ENCODE data around the gene C3.

The C3 gene

DNA sequence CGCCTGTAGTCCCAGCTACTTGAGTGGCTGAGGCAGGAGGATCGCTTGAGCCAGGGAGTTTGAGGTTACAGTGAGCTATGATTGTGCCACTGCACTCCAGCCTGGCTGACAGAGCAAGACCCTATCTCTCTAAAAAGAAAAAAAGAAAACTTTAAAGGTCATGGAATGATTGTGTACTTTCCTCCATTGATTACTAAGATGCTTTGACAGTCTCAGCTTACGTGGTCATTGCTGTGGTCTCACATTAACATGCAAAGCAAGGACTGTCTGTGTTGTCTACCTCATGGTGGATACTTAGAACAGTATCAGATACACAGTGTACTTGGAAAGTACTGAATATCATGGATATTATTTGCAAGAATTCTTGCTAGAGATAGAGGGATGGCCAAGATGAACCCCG is 36.5 kb downstream of the C3 start:
- DNase-seq (ENCODE audit: low spot score), result no peak
- Histone ChIP-seq H3K4me1 (ENCODE audit: insufficient read depth, poor library complexity, severe bottlenecking) (no peaks in the 10 kb centered on the region), H3K27ac (ENCODE audit: poor library complexity, severe bottlenecking) (no peak overlapping the region), H3K36me3 (ENCODE audit: low read depth) (no peaks in the 10 kb centered on the region), H3K9me3 (ENCODE audit: severe bottlenecking) (peaks cover 2% of the 10 kb centered on the region), H3K4me3 (ENCODE audit: severe bottlenecking) (no peak overlapping the region), H3K27me3 (ENCODE audit: insufficient read depth, poor library complexity, severe bottlenecking) (no peaks in the 10 kb centered on the region)
- TF ChIP-seq CTCF (IDR thresholded peaks at IDR 0.05; ENCODE audit: poor library complexity, severe bottlenecking), result no peak
- no peak for ATAC-seq (ENCODE audit: low read depth)

DNA sequence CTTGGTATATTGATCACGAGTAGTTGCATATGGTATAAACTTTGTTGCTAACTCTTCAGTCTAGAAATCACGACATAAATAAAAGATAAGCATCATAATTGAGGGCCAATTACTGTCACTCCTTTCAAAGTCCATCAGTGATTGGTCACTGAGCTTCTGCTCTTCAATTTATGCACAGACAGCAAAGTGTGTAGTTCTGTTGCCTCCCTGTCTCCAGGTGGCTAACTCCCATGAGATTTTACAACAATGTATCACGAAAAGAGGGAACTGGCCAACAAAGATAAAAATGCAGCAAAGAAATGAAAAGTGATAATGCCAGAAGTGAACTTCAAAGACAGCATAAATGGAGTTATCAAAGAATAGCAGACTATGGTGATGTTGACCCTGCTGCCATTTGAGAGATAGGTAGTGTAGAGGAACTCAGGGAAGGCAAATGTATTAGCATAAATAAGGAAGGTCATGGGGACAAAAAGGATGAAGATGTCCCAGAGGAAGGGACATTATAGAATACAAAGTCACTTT is 37.8 kb downstream of the C3 start:
- ATAC-seq (ENCODE audit: low read depth) (no peak), DNase-seq (ENCODE audit: low spot score) (no peak)
- no peak overlapping the region for H3K27ac ChIP-seq (ENCODE audit: poor library complexity, severe bottlenecking)
- no peak for TF ChIP-seq CTCF (IDR thresholded peaks at IDR 0.05; ENCODE audit: poor library complexity, severe bottlenecking)
- H3K4me3 ChIP-seq (ENCODE audit: severe bottlenecking), result no peak overlapping the region
- H3K4me1 ChIP-seq (ENCODE audit: insufficient read depth, poor library complexity, severe bottlenecking), result no peaks in the 10 kb centered on the region
- H3K36me3 ChIP-seq (ENCODE audit: low read depth), result no peaks in the 10 kb centered on the region
- no peaks in the 10 kb centered on the region for H3K27me3 ChIP-seq (ENCODE audit: insufficient read depth, poor library complexity, severe bottlenecking)
- H3K9me3 ChIP-seq (ENCODE audit: severe bottlenecking), result peaks cover 2% of the 10 kb centered on the region

- H3K9me3 ChIP-seq (ENCODE audit: severe bottlenecking), result peaks cover 2% of the 10 kb centered on the region
- TF ChIP-seq CTCF (IDR thresholded peaks at IDR 0.05; ENCODE audit: poor library complexity, severe bottlenecking), result no peak
- no peaks in the 10 kb centered on the region for H3K4me1 ChIP-seq (ENCODE audit: insufficient read depth, poor library complexity, severe bottlenecking)
- no peak for DNase-seq (ENCODE audit: low spot score)
- no peaks in the 10 kb centered on the region for H3K27me3 ChIP-seq (ENCODE audit: insufficient read depth, poor library complexity, severe bottlenecking)
- H3K27ac ChIP-seq (ENCODE audit: poor library complexity, severe bottlenecking), result no peak overlapping the region
- ATAC-seq (ENCODE audit: low read depth), result no peak
- H3K36me3 ChIP-seq (ENCODE audit: low read depth), result no peaks in the 10 kb centered on the region
- no peak overlapping the region for H3K4me3 ChIP-seq (ENCODE audit: severe bottlenecking)
These were observed 40.3 kb downstream of the C3 start for GRCh38 chr19:6680141-6680540.

DNA sequence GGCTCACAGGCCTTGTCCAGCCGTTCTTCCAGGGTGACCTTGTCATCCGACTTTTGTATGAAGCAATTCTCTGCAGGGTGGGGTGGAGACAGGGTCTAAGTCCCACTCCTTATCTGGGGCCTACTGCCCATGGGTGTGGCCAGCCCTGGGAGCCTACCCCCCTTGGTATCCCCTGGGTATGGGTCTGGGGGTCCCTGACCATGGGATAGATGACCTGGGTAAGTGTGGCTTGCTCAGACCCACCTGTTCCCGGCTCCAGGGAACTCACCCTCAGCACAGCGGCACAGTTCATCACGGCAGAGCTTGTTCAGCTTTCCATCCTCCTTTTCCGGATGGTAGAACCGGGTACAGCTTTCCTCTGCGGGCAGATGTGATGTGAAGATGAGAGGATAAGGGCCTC is 41.3 kb downstream of the C3 start:
- Histone ChIP-seq H3K9me3 (ENCODE audit: severe bottlenecking) (peaks cover 2% of the 10 kb centered on the region), H3K4me3 (ENCODE audit: severe bottlenecking) (no peak overlapping the region), H3K36me3 (ENCODE audit: low read depth) (no peaks in the 10 kb centered on the region), H3K4me1 (ENCODE audit: insufficient read depth, poor library complexity, severe bottlenecking) (peaks cover 5% of the 10 kb centered on the region), H3K27me3 (ENCODE audit: insufficient read depth, poor library complexity, severe bottlenecking) (no peaks in the 10 kb centered on the region), H3K27ac (ENCODE audit: poor library complexity, severe bottlenecking) (no peak overlapping the region)
- ATAC-seq (ENCODE audit: low read depth) (no peak), DNase-seq (ENCODE audit: low spot score) (no peak)
- TF ChIP-seq CTCF (IDR thresholded peaks at IDR 0.05; ENCODE audit: poor library complexity, severe bottlenecking), result no peak

DNA sequence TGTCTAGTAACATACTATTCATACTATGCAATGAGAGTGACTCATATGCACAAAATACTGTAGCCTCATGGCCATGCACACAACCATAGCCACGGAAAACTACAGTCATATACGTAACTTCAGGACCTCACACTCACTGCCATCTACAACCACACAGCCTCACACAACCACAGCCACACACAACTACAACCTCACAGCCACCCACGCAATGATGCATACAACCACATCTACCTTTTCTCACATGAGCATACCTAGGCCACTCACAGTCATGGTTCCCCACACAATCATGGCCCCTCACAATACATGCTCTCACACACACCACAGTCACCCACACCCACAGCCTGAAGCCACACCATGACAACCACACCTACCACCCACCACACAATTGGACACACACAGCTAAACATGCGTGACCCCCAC is 41.8 kb downstream of the C3 start:
- Histone ChIP-seq H3K4me3 (ENCODE audit: severe bottlenecking) (no peak overlapping the region), H3K4me1 (ENCODE audit: insufficient read depth, poor library complexity, severe bottlenecking) (peaks cover 5% of the 10 kb centered on the region), H3K27ac (ENCODE audit: poor library complexity, severe bottlenecking) (no peak overlapping the region), H3K27me3 (ENCODE audit: insufficient read depth, poor library complexity, severe bottlenecking) (no peaks in the 10 kb centered on the region), H3K9me3 (ENCODE audit: severe bottlenecking) (peaks cover 2% of the 10 kb centered on the region), H3K36me3 (ENCODE audit: low read depth) (no peaks in the 10 kb centered on the region)
- no peak for TF ChIP-seq CTCF (IDR thresholded peaks at IDR 0.05; ENCODE audit: poor library complexity, severe bottlenecking)
- ATAC-seq (ENCODE audit: low read depth), result no peak
- no peak for DNase-seq (ENCODE audit: low spot score)

Data from RWPE2 (cell line).